ENCODE data around the gene ANXA11.
"Not testable (repeated sequence)": the region's sequence is repeated elsewhere in the genome, so short reads cannot be mapped to it uniquely, and the experiment has no call there.

ANXA11 gene

DNA sequence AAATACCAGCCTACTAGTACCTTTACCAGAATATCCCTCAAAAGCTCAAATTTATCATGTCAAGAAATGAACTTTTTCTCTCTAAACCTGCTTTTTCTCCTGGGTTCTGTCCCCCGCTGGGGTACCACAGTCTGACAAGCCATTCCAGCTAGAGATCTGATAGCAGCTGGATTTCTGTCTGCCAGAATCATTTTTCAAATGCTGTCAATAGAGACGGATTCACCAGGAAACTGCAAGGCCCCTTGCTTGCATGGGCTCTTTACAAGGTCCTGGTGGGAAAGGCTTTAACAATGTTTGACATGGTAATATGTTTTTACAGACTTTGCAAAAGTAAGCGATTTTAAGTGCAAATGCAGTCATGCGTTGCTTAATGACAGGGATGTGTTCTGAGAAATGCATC, 4.9 kb upstream of the ANXA11 start:
- DNase-seq (ENCODE audit: low read depth in 2 of 2, low spot score in 1 of 2), result no peak

DNA sequence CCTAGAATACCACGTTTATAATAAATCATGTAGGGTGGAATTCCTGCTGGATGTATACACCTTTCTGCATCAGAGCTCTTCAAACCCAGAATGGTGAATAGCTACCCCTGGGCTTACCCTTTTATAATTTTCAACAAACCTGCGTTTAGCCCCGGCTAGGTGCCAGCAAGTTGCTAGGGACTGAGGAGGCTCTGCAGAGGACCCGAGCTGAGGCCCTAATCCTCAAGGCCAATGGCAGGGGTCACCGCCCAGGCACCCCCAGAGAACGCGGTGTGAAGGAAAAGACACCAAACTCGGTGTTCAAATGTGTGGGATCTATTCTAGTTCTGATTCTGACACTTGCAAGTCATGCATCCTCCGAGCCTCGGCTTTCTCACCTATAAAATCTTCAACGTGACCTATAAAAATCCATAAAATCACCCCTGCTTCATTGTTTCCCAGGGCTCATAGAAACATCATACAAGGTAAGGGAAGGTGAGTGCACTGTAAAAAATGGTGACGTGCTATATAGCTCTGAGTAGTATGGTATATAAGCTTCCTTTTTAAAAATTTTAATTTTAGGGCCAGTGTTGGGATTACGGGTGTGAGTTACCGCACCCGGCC, 2.5 kb upstream of the ANXA11 start:
- DNase-seq (ENCODE audit: low read depth in 2 of 2, low spot score in 1 of 2), result no peak

DNA sequence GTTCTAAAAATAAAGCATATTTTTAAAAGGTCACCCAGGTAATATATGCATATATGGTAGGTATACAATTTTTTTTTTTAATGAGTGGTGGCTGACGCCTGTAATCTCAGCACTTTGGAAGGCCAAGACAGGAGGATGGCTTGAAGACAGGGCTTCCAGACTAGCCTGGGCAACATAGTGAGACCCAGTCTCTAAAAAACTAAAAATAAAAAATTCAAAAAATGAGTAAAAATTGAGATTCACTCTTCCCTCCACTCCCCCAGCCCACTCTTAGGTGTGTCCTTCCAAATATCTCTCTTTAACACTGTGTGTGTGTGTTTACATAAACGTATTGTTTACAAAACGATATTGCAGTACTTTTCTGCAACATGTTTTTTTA, 929 bp upstream of the ANXA11 start:
- DNase-seq (ENCODE audit: low read depth in 2 of 2, low spot score in 1 of 2), result no peak

DNA sequence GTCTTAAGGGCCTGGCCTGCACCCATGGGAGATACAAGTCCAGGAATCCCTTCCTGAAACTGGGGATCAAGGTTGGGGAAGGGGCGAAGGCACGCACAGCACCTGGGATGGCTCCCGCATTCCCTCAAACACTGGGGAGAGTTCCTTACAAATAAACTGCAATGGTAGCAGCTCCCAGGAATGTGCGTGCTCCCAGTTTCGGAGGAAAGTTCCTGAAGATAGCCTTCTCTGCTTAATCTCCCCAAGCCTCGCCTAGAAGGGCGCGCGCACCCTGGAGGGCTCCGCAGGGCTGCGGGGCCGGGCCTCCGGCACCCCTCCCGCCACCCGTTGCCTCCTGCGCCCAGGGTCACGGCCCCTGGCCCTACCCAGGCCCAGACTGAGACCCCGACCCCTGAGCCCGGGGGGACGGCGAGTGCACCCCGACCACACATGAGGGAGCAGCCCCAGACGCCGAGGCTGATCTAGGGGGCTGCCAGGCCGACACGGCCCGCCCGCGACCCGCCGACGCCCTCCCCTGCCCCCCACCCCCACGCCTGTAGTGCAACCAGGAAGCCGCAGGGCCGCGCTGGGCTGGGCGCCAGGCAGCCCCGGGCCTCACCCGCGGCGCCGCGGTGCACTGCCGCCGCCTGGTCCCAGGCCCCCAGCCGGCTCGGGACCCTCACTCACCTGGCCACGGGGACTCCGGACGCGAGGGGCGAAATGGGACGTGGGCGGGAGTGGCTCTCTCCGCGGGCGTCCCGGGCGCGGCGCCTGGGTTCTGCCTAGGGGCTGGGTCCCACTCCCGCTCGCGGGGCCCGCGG, 460 bp downstream of the ANXA11 start:
- no peak for DNase-seq (ENCODE audit: low read depth in 2 of 2, low spot score in 1 of 2)

DNA sequence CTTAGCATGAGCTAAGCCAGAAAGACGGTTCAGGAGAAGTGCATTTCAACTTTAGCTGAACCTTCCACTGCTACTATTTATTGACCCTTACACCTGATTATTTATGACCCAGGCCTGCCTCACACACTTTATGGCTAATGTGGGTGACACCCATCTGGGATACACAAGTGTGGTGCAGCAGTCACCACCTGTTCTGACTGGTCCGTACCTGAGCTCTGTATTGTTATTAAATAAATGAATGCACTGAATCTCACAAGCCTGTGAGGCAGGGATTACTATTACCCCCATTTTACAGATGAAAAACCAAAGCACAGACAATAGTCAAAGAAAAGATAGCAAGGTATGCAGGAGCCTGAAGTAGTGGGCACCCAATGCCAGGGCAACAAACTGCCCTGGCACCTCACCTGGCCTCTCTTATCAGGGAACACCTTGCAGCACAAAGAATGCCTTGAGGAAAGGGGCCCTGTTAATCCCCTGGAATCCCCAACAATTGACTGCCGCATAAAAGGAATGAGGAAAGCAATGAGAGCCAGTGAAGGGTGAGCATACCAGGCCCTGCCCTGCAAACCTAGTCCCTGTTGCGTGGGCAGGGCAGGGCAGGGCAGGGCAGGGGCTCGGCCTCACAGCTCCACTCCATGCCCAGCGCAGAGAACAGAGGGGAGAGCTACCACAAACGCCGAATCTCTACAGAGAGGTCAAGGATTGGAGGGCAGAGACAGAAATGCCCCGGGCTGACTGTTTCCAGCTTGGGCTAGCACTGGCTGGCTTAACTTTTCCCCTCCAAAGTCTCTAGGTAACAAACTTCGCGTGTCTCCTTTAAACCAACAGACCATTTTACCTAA, 1.3 kb downstream of the ANXA11 start:
- no peak for DNase-seq (ENCODE audit: low read depth in 2 of 2, low spot score in 1 of 2)

DNA sequence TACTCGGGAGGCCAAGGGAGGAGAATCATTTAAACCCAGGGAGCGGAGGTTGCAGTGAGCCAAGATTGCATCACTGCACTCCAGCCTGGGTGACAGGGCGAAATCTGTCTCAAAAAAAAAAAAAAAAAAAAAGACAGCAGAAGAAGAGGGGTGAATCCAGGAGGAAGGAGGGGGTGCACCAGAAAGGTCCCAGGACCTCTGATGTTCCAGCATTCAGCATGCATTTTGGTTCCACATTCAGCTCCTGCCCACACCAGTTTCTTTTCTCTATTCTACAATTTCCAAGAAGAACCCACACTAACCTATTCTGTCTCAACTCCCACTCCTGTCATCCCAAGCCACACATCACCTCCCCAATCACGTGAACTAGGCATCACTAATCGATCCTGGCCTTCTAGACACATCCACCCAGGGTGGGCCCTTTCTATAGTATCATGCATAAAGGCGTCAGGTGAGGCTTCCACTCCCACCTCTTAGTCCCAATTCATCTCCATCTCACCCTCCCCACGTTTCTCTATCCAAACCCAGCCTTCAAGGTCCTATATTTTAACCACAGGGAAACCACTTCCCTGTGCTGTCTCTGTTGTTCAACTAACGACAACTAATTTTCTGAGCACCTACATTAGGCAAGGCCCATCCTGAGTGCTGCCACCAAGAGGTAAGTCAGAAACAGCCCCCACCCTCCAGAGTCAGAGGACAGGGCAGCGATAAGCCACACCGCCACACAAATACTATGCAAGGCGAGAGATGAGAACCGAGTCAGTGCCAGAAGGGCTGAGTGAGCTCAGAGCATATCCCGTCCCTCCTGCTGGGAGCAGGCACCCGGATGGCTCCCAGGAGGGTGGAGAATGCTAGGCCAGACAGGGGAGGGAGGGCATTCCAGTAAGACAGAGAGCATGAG, 2.2 kb downstream of the ANXA11 start:
- no peak for DNase-seq (ENCODE audit: low read depth in 2 of 2, low spot score in 1 of 2)

DNA sequence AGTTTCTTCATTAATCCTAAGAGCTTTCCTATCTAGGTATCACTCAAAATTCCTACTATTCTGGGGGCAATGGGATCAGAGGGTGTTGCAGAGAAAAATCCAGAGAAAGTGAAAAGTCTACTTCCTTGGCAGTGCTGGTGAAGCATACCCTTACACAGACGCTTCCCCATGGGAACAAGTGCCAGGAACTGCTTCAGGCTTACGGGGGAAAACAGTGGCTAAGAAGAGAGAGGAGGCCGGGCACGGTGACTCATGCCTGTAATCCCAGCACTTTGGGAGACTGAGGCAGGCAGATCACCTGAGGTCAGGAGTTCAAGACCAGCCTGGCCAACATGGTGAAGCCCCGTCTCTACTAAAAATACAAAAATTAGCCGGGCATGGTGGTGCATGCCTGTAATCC, 2.8 kb downstream of the ANXA11 start:
- DNase-seq (ENCODE audit: low read depth in 2 of 2, low spot score in 1 of 2), result not testable (repeated sequence)

DNA sequence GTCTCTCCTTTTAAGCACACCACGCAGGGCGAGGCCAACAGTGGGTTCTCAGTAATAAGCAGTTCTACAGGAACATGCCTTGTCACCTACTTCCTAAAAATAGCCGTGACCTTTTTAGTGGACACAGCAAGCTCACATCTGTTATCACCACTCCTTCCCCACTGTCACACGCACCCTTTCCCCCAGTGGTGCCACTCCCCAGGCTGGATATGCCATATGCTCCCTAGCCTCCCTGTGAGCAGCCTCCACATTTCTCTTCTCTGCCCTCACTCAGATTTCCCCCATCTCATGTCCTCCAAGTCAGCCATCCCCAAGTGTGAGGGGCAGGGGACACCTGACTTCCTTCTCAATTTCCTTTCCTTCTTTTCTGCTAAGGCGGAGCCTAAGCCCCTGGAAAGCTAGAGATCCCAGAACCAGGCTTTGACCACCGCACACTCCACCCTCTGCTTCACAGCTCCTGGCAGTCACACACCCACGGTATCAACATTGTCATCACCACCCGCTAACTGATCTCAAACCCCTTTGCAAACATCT, 3.7 kb downstream of the ANXA11 start:
- DNase-seq (ENCODE audit: low read depth in 2 of 2, low spot score in 1 of 2), result no peak

DNA sequence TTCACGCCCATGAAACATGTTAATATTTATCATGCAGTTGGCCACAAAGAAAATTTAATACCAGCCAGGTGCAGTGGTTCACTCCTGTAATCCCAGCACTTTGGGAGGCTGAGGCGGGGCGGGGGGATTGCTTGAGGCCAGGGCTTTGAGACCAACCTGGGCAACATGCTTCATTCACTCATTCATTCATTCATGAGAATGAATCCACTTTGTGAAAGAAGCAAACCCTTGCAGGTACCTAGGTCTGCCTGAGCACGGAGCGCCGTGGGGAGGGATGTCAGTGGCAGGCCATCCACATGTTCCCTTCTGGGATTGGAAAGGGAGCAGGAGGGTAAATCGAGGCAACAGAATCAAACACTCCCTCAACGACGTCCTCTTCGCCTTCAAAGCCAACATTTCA, 4.7 kb downstream of the ANXA11 start:
- no peak for DNase-seq (ENCODE audit: low read depth in 2 of 2, low spot score in 1 of 2)

DNA sequence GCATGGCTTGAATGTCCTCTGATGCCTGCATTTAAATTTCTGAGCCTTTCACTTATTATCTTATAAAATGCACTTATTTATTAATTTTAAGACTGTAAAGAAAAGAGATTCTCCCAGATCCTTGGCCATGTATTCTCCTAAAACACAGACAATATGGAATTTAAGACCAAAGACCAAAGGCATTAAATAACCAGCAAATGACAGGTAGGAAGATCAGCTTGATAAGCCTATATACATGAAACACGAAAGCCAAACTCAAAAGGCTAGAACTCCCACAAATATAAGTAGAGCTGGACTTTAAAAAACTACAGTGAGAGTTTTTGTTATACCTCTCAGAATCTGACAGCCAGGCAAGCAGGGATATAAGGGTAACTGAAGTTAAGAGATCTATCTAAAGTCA, 5.1 kb downstream of the ANXA11 start:
- DNase-seq (ENCODE audit: low read depth in 2 of 2, low spot score in 1 of 2), result no peak

DNA sequence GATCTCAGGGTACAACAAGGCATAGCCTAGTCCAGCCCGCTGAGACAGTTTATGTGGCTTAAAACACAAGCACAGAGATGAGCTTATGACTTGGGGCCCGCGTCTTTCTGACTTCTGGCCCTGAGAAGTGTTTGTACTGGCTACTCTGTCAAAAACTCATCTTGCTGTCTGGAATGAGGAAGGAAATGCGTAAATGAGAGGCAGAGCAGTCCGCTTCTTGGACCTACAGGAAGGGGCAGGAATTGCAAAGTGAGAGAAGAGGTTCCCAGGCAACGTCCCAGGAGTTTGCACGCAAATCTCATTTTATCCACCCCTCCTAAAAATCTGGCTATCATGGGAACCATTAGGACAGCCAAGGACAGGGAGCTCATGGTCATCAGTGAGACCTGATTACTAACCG, 5.5 kb downstream of the ANXA11 start:
- DNase-seq (ENCODE audit: low read depth in 2 of 2, low spot score in 1 of 2), result no peak

DNA sequence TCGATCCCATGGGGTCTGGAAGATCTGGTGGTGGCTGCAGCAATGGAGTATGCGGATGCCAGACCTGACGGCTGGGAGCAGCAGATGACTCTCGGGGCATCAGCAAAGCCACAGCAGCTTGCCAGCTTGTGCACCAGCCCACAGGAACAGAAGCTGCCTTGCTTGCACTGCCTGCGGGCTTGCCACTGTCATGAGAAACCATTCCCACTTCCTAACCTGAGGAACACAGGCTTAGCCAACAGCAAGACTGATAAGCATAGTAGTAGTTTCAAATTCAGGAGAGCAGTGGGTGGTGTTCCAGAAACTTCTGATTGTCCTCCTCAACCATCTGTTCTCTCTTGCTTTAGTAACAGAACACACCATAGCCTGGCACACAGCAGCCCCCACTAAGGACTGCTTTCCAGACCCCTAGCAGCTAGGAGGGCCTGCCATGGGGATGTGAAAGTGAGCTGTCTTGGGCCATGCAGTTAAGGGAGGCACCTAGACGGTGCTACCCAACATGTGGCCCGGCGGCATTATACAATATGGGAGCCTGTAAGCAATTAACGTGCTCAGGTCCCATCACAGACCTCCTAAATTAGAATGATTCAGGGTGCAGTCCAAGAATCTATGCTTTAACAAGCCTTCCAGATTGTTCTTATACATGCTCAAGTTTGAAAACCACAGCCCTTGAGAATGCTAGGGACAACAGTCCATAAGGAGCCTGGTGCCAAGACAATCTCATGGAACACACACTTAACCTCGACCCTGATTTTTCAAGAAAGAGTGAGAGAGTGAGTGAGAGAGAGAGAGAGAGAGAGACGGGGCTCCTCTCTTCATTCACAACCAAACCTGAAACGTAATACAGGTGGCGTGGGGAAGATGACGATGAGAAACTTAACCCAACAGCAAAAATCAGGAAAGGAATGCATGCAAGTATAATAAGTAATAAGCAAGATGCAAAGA, 7.1 kb downstream of the ANXA11 start:
- no peak for DNase-seq (ENCODE audit: low read depth in 2 of 2, low spot score in 1 of 2)

DNA sequence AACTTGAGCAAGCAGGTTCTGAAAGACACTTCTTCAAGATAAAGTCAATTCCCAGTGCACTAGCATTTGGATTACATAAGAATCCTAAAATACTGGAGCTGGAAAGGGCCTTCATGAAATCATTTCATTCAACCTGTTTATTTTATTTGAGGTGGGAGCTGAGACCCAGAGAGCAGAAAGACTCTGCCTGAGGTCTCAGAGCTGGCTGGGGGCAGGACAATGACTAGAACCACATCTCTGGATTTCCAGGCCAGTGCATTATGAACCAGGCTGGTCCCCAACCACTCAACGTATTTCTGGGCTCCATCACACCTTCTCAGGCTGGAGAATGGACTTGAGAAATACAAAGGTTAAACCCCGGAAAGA, 8.4 kb downstream of the ANXA11 start:
- DNase-seq (ENCODE audit: low read depth in 2 of 2, low spot score in 1 of 2), result no peak

DNA sequence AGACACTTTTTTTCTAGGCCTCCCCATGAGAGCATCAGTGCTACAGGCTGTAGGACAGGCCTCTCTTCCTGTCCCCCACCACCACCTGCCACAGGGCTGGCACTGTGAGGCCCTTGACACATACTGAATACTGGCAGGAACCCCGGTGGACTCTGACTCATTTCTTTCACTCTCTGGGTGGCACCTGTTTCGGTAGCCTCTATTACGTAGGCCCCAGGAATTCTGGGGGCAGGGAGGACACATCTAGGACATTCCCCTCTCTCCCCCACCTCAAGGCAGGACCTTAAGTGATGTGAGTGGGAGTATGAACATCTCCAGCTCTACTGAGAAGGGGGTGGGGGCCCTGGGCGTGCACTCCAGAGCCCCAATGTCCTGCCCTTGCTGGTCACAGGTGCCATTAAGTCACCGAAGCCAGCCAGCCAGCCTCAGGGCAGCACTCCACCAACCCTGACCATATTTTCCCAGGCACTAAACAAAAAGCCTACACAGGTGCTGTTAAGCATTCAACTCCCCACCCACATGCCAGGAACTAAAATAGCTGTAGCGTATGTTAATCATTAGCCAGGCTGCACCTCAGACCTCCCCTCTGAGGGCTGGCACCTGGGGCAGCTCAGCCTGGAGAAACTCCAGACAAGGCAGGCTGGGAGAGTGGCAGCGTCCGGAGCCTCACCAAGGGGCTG, 8.9 kb downstream of the ANXA11 start:
- no peak for DNase-seq (ENCODE audit: low read depth in 2 of 2, low spot score in 1 of 2)

DNA sequence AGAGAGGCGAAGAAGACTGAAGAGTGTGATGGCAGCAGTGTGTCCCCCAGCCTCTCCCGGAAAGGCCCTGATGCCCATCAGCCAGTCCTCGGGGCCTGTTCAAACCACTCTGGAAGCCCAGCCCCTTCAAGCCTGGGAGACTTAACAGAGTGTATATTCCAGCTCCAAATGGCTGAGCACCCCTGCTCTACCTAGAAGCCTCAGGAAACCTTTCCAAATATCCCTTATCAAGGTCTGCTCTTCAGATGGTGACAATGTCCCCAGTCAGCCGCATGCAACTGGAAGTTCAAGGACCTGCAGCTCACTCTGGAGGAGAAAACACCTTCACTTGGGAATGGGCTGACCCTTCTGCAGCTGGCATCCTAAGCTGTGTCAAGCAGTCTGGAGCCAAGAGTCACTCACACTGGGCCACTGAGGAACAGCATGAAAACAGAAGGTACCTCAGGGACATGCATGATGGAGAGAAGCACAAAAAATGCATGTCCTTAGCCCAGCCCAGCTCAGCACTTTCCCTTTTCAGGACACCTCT, 10.2 kb downstream of the ANXA11 start:
- no peak for DNase-seq (ENCODE audit: low read depth in 2 of 2, low spot score in 1 of 2)

DNA sequence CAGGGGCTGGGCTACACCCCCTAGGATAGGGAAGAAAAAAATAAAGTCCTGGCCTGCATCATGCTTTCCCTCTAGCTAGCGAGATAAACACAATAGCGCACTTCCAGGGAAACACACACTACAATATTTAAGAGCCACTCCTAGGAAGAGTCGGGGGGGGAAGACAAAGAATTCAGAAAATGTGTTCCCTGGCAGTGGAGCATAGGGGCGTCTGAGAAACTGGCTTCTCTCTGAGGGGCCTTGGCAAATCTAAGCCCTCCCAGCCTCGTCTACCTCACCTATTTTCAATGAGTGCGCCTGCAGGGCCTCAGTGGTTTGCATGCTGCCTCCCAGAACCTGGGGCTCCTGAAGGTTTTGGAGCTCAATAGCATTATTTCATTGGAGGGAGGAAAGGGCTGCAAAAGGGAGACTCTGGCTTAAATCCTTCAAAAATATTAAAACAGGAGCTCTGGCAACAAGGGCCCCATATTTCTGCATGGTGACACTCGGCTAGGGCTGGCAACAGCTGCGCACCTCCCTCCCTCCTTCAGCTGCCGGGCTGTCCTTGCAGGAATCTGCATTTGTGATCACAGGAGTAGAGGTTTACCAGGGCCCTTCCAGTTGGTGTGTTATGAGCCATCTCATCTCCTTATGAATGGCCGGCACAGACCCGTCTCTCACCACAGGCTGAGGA, 10.8 kb downstream of the ANXA11 start:
- no peak for DNase-seq (ENCODE audit: low read depth in 2 of 2, low spot score in 1 of 2)

DNA sequence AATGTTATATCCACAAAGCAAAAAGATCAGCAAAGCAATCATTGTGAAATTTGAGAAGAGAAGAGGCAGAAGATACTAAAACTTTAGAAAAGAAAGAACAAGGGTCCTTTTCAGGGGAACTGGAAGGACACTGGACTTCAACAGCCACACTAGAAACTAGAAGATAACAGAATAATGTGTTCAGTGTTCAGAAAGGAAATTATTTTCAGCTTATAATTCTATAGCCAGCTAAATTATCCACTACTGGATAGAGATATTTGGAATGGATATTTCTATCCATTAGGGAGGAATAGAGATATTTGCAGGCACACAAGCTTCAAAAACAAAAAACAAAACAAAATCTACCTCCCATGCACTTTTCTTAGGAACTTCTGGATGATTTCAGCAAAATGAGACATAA, 12.8 kb downstream of the ANXA11 start:
- no peak for DNase-seq (ENCODE audit: low read depth in 2 of 2, low spot score in 1 of 2)

DNA sequence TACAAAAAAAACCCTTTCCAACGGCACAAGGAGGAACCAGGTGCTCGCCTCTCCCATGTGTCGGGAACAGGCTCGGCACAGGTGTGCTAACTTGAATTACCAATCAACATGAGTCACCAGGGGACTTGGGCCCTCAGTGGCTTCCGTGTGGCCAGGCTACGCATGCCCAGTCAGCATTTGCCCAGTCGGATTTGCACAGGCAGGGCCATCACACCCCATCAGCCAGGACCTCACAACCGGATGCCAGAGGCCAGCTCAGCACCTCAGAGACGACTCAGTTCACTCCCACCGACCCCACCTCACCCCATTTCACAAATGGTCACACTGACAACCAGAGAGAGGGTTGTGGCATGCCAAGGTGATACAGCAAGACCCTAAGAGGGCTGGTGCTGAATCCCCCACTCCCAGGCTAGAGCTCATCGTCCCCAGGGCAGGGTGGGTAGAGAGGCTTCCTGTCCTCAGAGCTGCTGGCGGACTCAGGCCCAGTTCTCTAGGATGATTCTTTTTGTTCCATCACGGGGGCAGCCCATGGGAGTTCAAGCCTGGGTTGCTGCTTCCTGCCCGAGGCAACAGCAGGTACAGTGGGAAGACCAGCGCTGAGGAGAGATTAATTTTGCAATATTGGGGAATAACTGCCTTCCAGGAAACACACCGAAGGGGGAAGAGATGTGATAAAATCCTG, 13.6 kb downstream of the ANXA11 start:
- DNase-seq (ENCODE audit: low read depth in 2 of 2, low spot score in 1 of 2), result no peak

All from stimulated activated CD8-positive, alpha-beta memory T cell treated with anti-CD3 and anti-CD28 coated beads, Interleukin-4, amount 100 ng/mL, for 1 hour (primary cell).